NT2/D1 (cell line): Measurements from ENCODE around the gene PODNL1.

Experiments
- SUZ12 ChIP-seq: IDR thresholded peaks from 2 replicates; pipeline ENCODE4 v1.6.1; 2011; ENCODE audit not compliant: insufficient read length, insufficient read depth; ENCODE audit errors: extremely low read depth
- ZNF274 ChIP-seq: IDR thresholded peaks from 2 replicates; pipeline ENCODE4 v1.6.1; 2011; ENCODE audit warnings: mild to moderate bottlenecking, low read depth, low read length

GRCh38 chr19:13913352-13913751 is 24.9 kb downstream of the PODNL1 start:
- TF ChIP-seq ZNF274 (no peak), SUZ12 (no peak)
